NCI-H446 (cell line): ENCODE results near the gene MAML3.

Source experiments
- DNase-seq, 2 experiments: peaks; one replicate each; lab custom pipeline; 2025; lab: John Stamatoyannopoulos, UW

MAML3 gene

GRCh38 chr4:139756391-139757180 is 397.4 kb downstream of the MAML3 start:
- no peak for DNase-seq

GRCh38 chr4:139754938-139755337 is 399.0 kb downstream of the MAML3 start:
- no peak for DNase-seq

- no peak for DNase-seq
Measured at GRCh38 chr4:139753686-139754085, 400.3 kb downstream of the MAML3 start.

- no peak for DNase-seq
Measured at GRCh38 chr4:139749835-139750498, 404.0 kb downstream of the MAML3 start.

- no peak for DNase-seq
Measured at GRCh38 chr4:139749338-139749737, 404.6 kb downstream of the MAML3 start.

- DNase-seq = no peak
Measured at GRCh38 chr4:139746431-139747171, 407.4 kb downstream of the MAML3 start.

- DNase-seq = no peak
Measured at GRCh38 chr4:139745111-139745639, 408.8 kb downstream of the MAML3 start.

- no peak for DNase-seq
Measured at GRCh38 chr4:139744232-139744631, 409.8 kb downstream of the MAML3 start.

GRCh38 chr4:139743027-139743426 is 411.0 kb downstream of the MAML3 start:
- DNase-seq = no peak

- DNase-seq = peak; percentile 76 to 88
Measured at GRCh38 chr4:139740531-139741041, 413.4 kb downstream of the MAML3 start.

- DNase-seq = no peak
Measured at GRCh38 chr4:139740121-139740520, 413.9 kb downstream of the MAML3 start.

- peak in 1 of 2 experiments; percentile 64 for DNase-seq
Measured at GRCh38 chr4:139738846-139739613, 415.0 kb downstream of the MAML3 start.

- DNase-seq = no peak
Measured at GRCh38 chr4:139736661-139737060, 417.3 kb downstream of the MAML3 start.

- no peak for DNase-seq
Measured at GRCh38 chr4:139736274-139736660, 417.7 kb downstream of the MAML3 start.

GRCh38 chr4:139735381-139736273 is 418.4 kb downstream of the MAML3 start:
- no peak for DNase-seq

- peak; percentile 90 to 98 for DNase-seq
Measured at GRCh38 chr4:139734875-139735380, 419.1 kb downstream of the MAML3 start.

- peak in 1 of 2 experiments; percentile 25 for DNase-seq
Measured at GRCh38 chr4:139734201-139734874, 419.6 kb downstream of the MAML3 start.

- no peak for DNase-seq
Measured at GRCh38 chr4:139732991-139733570, 420.9 kb downstream of the MAML3 start.

- no peak for DNase-seq
Measured at GRCh38 chr4:139728840-139729239, 425.1 kb downstream of the MAML3 start.
